GM08714 (cell line): Measurements from ENCODE around the gene U2AF1L4.

Experiments
- H3K4me3 ChIP-seq: fragments of 200-500 bp; sonication (Bioruptor generic); 2 replicates; pipeline ENCODE4 v1.5.1; 2014; ENCODE audit warnings: mild to moderate bottlenecking, low read length, inconsistent platforms
- ZNF274 ChIP-seq: IDR thresholded peaks from 2 replicates; pipeline ENCODE4 v1.6.1; 2012; ENCODE audit warnings: mild to moderate bottlenecking, low read depth, low read length

The U2AF1L4 gene

GRCh38 chr19:35744430-35745327 is 539 bp downstream of the U2AF1L4 start:
- peak overlapping the region; percentile 79 for H3K4me3 ChIP-seq
- no peak for TF ChIP-seq ZNF274

GRCh38 chr19:35743640-35744429 is 1.4 kb downstream of the U2AF1L4 start:
- H3K4me3 ChIP-seq: peak overlapping the region; percentile 79; the same call in 1 of the 2 replicates

GRCh38 chr19:35742121-35742724 is 3.0 kb downstream of the U2AF1L4 start, which contains the start of gene IGFLR1:
Gene IGFLR1 (minus strand): TSS chr19:35742452. CDS start chr19:35741180, 1,272 bp downstream.
- TF ChIP-seq ZNF274: no peak
- H3K4me3 ChIP-seq: peak within 1 kb of the TSS; percentile 56

More at GRCh38 chr19:35743640-35744429, 1.4 kb downstream of the U2AF1L4 start:
- TF ChIP-seq ZNF274: no peak

GRCh38 chr19:35741203-35741515 is 4.1 kb downstream of the U2AF1L4 start:
- no peak for TF ChIP-seq ZNF274
- peak overlapping the region; percentile 56 for H3K4me3 ChIP-seq

GRCh38 chr19:35740423-35741202 is 4.6 kb downstream of the U2AF1L4 start:
- peak overlapping the region; percentile 67 for H3K4me3 ChIP-seq
- no peak for TF ChIP-seq ZNF274

GRCh38 chr19:35740108-35740422 is 5.2 kb downstream of the U2AF1L4 start:
- peak overlapping the region; percentile 67 for H3K4me3 ChIP-seq
- no peak for TF ChIP-seq ZNF274

GRCh38 chr19:35739275-35740107 is 5.7 kb downstream of the U2AF1L4 start:
- peak overlapping the region; percentile 67; the same call in 1 of the 2 replicates for H3K4me3 ChIP-seq

GRCh38 chr19:35738887-35739229 is 6.4 kb downstream of the U2AF1L4 start:
- TF ChIP-seq ZNF274: no peak

More at GRCh38 chr19:35739275-35740107, 5.7 kb downstream of the U2AF1L4 start:
- no peak for TF ChIP-seq ZNF274

GRCh38 chr19:35738021-35738886 is 7.0 kb downstream of the U2AF1L4 start:
- no peak for TF ChIP-seq ZNF274
- no peak overlapping the region for H3K4me3 ChIP-seq

More at GRCh38 chr19:35738887-35739229, 6.4 kb downstream of the U2AF1L4 start:
- H3K4me3 ChIP-seq: no peak overlapping the region

- no peak for TF ChIP-seq ZNF274
- H3K4me3 ChIP-seq: no peak overlapping the region
Observed at GRCh38 chr19:35736913-35737886, 8.0 kb downstream of the U2AF1L4 start.

GRCh38 chr19:35734889-35735288 is 10.3 kb downstream of the U2AF1L4 start:
- TF ChIP-seq ZNF274: no peak
- no peak overlapping the region for H3K4me3 ChIP-seq
